ENCODE data around the gene MAP1LC3A.

The MAP1LC3A gene

DNA sequence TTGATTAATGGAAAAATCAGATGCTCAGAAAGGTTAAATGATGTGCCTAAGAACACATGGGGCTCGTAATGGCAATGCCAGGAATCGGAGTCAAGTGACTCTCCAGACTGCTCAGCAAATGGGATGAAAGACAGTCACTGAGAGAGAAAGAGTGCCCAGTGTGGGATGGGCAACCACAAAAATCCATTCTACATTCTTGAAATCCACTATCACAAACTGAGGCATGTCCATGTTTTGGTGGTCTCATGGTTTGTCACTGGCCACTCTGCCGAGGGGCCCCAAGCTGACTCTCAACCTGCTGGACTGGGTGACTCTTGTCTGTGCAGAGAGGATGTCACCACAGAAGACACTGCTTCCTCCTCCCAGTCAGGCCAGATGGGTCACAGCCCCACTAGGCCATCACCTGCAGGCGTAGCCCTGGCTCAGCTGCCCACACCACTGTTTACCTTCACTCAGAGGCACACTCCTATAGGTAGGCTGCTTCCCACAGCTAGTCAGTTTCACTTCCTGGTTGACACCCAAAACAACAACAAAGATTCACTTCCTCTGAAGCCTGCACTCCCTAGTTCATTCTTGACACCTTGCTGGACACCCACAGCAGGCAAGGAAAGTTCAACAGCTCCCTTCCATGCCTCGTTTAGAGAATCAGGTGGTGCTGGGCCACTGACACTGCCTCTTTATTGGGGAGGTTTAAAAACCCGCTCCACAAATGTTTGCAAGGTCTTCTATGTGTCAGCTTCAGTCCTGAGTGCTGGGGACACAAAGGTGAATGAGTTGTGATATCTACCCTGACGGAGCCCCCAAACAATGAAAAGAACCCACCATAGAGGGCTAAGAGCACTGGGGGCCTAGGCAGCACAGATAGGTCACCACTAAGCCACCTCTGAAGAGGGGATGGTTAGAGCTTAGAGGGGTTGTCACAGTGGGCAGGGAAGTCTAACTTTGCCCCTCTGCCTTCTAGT is 21.7 kb downstream of the MAP1LC3A start:
- no peak overlapping the region for H3K4me3 ChIP-seq (replicated peaks; ENCODE audit: low read depth, low read length)
- DNase-seq (ENCODE audit: extremely low read depth, low read depth), result no peak

DNA sequence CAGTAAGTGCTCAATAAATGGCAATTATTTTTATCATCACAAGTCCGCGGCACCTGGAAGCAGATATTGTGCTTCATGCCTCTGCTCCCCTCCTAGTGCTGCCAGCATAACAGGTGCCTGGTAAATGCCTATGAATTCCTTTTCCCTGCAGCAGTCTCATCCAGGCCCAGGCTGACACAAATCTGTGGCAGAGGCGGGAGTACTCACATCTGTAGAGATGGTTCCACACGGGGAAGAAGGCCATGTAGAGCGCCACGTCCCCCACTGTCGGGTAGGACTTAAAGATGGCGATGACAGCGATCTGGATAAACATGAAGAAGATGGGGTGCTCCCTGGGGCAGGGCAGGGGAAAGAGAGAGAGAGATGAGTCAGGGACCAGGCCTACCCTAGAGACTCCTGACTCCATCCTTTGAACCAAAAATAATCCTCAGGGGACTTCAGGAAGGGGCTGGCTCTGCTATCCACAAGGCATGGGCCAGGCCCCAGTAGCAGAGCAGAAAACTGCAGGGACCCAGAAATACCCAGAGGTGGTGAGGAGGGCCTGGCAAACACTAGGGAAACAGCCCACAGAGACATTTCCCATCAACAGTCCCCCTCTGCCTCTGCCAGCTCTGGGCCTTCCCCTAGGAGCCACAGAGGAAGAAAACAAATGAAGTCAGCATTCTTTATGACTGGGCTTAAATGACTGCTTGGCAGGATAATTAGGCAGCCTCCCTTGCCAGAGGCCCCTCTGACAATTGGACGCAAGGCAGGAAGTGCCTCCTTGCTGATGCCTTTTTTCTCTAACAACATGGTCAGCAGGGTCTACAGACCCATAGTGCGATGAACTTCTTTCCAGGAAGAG is 23.0 kb downstream of the MAP1LC3A start:
- no peak for DNase-seq (ENCODE audit: extremely low read depth, low read depth)
- no peak overlapping the region for H3K4me3 ChIP-seq (replicated peaks; ENCODE audit: low read depth, low read length)
- TF ChIP-seq, protein P1, sequence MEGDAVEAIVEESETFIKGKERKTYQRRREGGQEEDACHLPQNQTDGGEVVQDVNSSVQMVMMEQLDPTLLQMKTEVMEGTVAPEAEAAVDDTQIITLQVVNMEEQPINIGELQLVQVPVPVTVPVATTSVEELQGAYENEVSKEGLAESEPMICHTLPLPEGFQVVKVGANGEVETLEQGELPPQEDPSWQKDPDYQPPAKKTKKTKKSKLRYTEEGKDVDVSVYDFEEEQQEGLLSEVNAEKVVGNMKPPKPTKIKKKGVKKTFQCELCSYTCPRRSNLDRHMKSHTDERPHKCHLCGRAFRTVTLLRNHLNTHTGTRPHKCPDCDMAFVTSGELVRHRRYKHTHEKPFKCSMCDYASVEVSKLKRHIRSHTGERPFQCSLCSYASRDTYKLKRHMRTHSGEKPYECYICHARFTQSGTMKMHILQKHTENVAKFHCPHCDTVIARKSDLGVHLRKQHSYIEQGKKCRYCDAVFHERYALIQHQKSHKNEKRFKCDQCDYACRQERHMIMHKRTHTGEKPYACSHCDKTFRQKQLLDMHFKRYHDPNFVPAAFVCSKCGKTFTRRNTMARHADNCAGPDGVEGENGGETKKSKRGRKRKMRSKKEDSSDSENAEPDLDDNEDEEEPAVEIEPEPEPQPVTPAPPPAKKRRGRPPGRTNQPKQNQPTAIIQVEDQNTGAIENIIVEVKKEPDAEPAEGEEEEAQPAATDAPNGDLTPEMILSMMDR (IDR thresholded peaks at IDR 0.05; ENCODE audit: low read depth, low read length, missing control alignments), result no peak

More for the DNA sequence above, 21.7 kb downstream of the MAP1LC3A start:
- TF ChIP-seq, protein P1 (IDR thresholded peaks at IDR 0.05; ENCODE audit: low read depth, low read length, missing control alignments), result no peak

DNA sequence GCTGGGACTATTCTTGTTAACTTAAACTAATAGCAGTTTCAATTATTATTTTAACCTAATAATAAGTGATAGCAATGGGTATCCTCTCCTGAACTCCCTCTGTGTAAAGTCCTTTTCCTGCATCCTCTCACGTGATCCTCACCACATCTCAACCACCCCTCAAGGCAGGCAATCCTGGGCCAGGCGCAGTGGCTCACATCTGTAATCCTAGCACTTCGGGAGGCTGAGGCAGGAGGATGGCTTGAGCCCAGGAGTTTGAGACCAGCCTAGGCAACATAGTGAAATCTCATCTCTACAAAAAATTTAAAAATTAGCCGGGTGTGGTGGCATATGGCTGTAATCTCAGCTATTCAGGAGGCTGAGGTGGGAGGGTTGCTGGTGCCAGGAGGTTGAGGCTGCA is 23.7 kb downstream of the MAP1LC3A start:
- no peak for DNase-seq (ENCODE audit: extremely low read depth, low read depth)
- no peak overlapping the region for H3K4me3 ChIP-seq (replicated peaks; ENCODE audit: low read depth, low read length)
- TF ChIP-seq, protein P1 (IDR thresholded peaks at IDR 0.05; ENCODE audit: low read depth, low read length, missing control alignments), result no peak

DNA sequence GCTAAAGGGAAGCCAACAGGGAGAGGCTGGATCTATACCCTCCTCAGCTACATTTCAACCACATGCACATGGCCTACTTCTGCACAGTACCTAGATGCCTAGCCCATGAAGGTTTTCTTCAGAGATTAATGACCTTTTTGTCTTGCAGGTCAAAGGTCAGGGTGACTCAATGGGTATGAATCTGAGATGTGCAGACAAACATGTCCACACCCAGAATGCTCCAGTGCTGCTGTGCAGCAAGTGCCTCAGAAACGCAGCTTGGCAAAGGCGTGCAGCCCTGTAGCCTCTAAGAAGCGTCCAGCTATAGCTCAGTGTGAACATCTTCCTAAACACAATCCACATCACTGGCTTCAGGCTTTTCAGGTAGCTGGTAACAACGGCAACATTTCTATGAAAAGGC is 24.4 kb downstream of the MAP1LC3A start:
- no peak overlapping the region for H3K4me3 ChIP-seq (replicated peaks; ENCODE audit: low read depth, low read length)
- no peak for DNase-seq (ENCODE audit: extremely low read depth, low read depth)
- TF ChIP-seq, protein P1 (IDR thresholded peaks at IDR 0.05; ENCODE audit: low read depth, low read length, missing control alignments), result no peak

DNA sequence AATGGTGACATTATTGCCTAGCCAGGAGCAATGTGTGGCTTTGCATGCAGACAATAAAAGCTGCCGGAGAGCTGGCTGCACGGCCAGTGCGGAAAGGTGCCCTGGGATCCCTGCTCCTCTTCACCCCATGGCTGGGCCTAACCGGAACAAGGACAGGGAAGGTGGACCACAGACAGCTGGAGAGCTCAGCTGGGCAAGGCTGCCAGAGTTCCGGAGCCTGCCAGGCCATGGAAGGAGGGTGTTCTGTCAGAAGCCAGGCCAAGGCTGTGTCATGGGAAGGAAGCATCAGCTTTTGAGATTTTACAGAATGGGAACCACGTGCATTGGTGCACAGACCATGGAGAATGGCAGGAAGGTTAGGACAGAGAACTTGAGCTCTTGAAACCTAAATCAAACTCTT is 25.0 kb downstream of the MAP1LC3A start:
- TF ChIP-seq, protein P1 (IDR thresholded peaks at IDR 0.05; ENCODE audit: low read depth, low read length, missing control alignments), result no peak
- DNase-seq (ENCODE audit: extremely low read depth, low read depth), result no peak
- H3K4me3 ChIP-seq (replicated peaks; ENCODE audit: low read depth, low read length), result no peak overlapping the region

DNA sequence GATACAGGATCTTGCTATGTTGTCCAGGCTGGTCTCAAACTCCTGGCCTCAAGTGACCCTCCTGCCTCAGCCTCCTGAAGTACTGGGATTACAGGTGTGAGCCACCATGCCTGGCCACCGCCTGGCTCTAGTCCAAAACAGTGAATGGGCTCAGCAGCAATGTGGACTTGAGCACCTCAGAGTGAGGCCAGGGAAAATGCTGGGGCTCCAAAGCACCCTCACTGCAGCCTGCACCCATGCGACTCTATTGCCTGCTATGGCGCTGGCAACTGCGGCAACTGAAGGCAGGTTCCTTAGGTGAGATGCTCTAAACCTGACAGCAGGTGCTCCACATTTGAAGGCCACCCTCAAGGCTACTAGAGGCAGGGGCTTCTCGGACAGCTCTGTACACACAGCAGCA is 26.5 kb downstream of the MAP1LC3A start:
- no peak for DNase-seq (ENCODE audit: extremely low read depth, low read depth)
- H3K4me3 ChIP-seq (replicated peaks; ENCODE audit: low read depth, low read length), result no peak overlapping the region
- TF ChIP-seq, protein P1 (IDR thresholded peaks at IDR 0.05; ENCODE audit: low read depth, low read length, missing control alignments), result no peak

All from HFF-Myc (cell line).